GM12878 (cell line): ENCODE measurements around the gene POLA1. TPM values are rescaled to one million over a fixed set of nuclear protein-coding genes. Genes with fewer than 3 reads are reported as not detected.

Experiments used
- ATAC-seq: fragments of 200-7000 bp; cut with Tn5 transposase; 3 replicates; pipeline ENCODE4 v1.9.1; 2020; ENCODE audit warnings: mild to moderate bottlenecking, moderate library complexity
- BruUV-seq: library from RNA; stranded (reverse); fragments of 400-500 nt; replicated peaks from 2 replicates; lab custom pipeline; 2021; lab: Mats Ljungman, UMichigan
- CTCF ChIA-PET: fragments of 300-600 bp; sonication (Branson Sonifier 250); formaldehyde crosslinking; extraction: SDS; loops from one replicate; lab custom pipeline; 2021; ENCODE audit warnings: inconsistent platforms; lab: Yijun Ruan, JAX
- POLR2A ChIA-PET: fragments of 350-600 bp; formaldehyde crosslinking; extraction: SDS; loops from one replicate; lab custom pipeline; 2021; ENCODE audit warnings: inconsistent platforms; lab: Charles Lee
- RAD21 ChIA-PET: fragments of 300-600 bp; sonication (Branson Sonifier 250); formaldehyde crosslinking; loops from one replicate; lab custom pipeline; 2023; ENCODE audit warnings: antibody characterized with exemption; ENCODE audit not compliant: unreplicated experiment; lab: Charles Lee
- SMC1A ChIA-PET: fragments of 300-600 bp; sonication (Branson Sonifier 250); formaldehyde crosslinking; loops from one replicate; lab custom pipeline; 2023; ENCODE audit not compliant: unreplicated experiment, uncharacterized antibody; lab: Charles Lee
- DNase-seq: peaks from one replicate; pipeline ENCODE4 v3.0.0-alpha.2; 2011; ENCODE audit warnings: low read depth, low spot score
- FAIRE-seq: peaks from 3 replicates; lab custom pipeline; 2011; peaks lifted over from hg19 to GRCh38; lab: Jason Lieb, UNC
- H2AFZ ChIP-seq: 2 replicates; pipeline ENCODE4 v1.6.0; 2011; ENCODE audit warnings: low read depth, low read length, control low read depth; ENCODE audit not compliant: control insufficient read depth
- H3K27ac ChIP-seq: 2 replicates; pipeline ENCODE4 v1.5.1; 2011; ENCODE audit warnings: control low read depth; ENCODE audit not compliant: control insufficient read depth, insufficient read depth
- H3K27me3 ChIP-seq, 2 experiments: replicated peaks in 1 of 2; 2 replicates each; pipeline versions ENCODE4 v1.6.0 to v1.6.1; 2011; ENCODE audit warnings: low read length in 1 of 2; ENCODE audit not compliant: control insufficient read depth in 2 of 2, insufficient read depth in 2 of 2
- H3K36me3 ChIP-seq, 2 experiments: 2 replicates each; pipeline ENCODE4 v1.5.1; 2011; ENCODE audit warnings: low read length in 1 of 2; ENCODE audit not compliant: control insufficient read depth in 2 of 2, insufficient read depth in 2 of 2
- H3K4me1 ChIP-seq: 2 replicates; pipeline ENCODE4 v1.6.1; 2011; ENCODE audit warnings: mild to moderate bottlenecking, low read length, moderate library complexity, mixed read lengths; ENCODE audit not compliant: control insufficient read depth, insufficient read depth
- H3K4me2 ChIP-seq: 2 replicates; pipeline ENCODE4 v1.6.0; 2011; ENCODE audit warnings: control low read depth; ENCODE audit not compliant: control insufficient read depth, insufficient read depth
- H3K4me3 ChIP-seq: fragments of 200-600 bp; sonication (generic); 2 replicates; pipeline ENCODE4 v1.5.1; 2016
- H3K79me2 ChIP-seq: 2 replicates; pipeline ENCODE4 v1.6.0; 2011; ENCODE audit warnings: low read length; ENCODE audit not compliant: control insufficient read depth, insufficient read depth
- H3K9ac ChIP-seq: 2 replicates; pipeline ENCODE4 v1.8.0; 2011; ENCODE audit warnings: low read length, control low read depth, mixed read lengths; ENCODE audit not compliant: control insufficient read depth, insufficient read depth
- H3K9me3 ChIP-seq: replicated peaks from 3 replicates; pipeline ENCODE4 v1.5.1; 2011; ENCODE audit warnings: mild to moderate bottlenecking, low read length; ENCODE audit not compliant: control insufficient read depth, insufficient read depth
- H4K20me1 ChIP-seq: 2 replicates; pipeline ENCODE4 v1.6.0; 2011; ENCODE audit not compliant: control insufficient read depth, insufficient read depth
- BCL11A ChIP-seq: IDR thresholded peaks from 2 replicates; pipeline ENCODE4 v1.6.1; 2011; ENCODE audit warnings: low read depth, low read length
- CEBPB ChIP-seq, 2 experiments: fragments of 150-350 bp in 1 of 2; IDR thresholded peaks; 2 replicates each; pipeline ENCODE4 v1.6.1; 2012 to 2014; ENCODE audit warnings: low read depth in 2 of 2, low read length in 2 of 2, borderline replicate concordance in 1 of 2, inconsistent platforms in 1 of 2
- CUX1 ChIP-seq: IDR thresholded peaks from 2 replicates; pipeline ENCODE4 v1.6.1; 2012; ENCODE audit warnings: improper control_type of control experiment, low read depth, low read length; ENCODE audit not compliant: insufficient replicate concordance
- MLLT1 ChIP-seq: fragments of 450-650 bp; IDR thresholded peaks from 2 replicates; pipeline ENCODE4 v1.6.1; 2016; ENCODE audit warnings: mild to moderate bottlenecking
- POLR2AphosphoS5 ChIP-seq: IDR thresholded peaks from 2 replicates; pipeline ENCODE4 v1.6.1; 2011; ENCODE audit warnings: mild to moderate bottlenecking, low read length, inconsistent platforms
- SREBF2 ChIP-seq: IDR thresholded peaks from 2 replicates; pipeline ENCODE4 v1.6.1; 2012; ENCODE audit warnings: mild to moderate bottlenecking, low read length
- WGBS: methylation state at CpG from one replicate; pipeline ENCODE4 v1.1.6; 2016; ENCODE audit warnings: low lambda C conversion rate; ENCODE audit not compliant: insufficient replicate concordance, insufficient coverage; ENCODE audit errors: missing lambda C conversion rate; 5-methylcytosine and 5-hydroxymethylcytosine counted together
- in situ Hi-C: fragments of 300-500 bp; cut with MboI; formaldehyde crosslinking; loops from 9 replicates; pipeline ENCODE4 v1.14.3; 2018; ENCODE audit warnings: mixed read lengths
- intact Hi-C: fragments of 100-400 bp; cut with micrococcal nuclease; formaldehyde crosslinking; loops from one replicate; pipeline ENCODE4 v1.14.2; 2022; ENCODE audit not compliant: unreplicated experiment
- polyA plus RNA-seq, 11 experiments: library from polyadenylated mRNA; depleted of rRNA in 4 of 11; unstranded in 6 of 11; stranded (reverse) in 5 of 11; fragments of >200 nt; fragmentation: Nextera tagmentation in 4 of 11; fragmentation: Illumina TruSeq in 1 of 11; extraction: Ambion mirVana in 4 of 11; extraction: Trizol in 1 of 11; gene quantifications; 1 replicate in 1 of 11; 2 replicates in 10 of 11; pipeline versions ENCODE4 v1.2.1 to v1.2.3, GENCODE V29; 2011 to 2016; ENCODE audit warnings: inconsistent platforms in 2 of 11, missing spikeins in 2 of 11, low read depth in 1 of 11
- total RNA-seq, 4 experiments: library from RNA; depleted of rRNA in 3 of 4; stranded (reverse); fragments of >200 nt in 3 of 4; fragmentation: Illumina TruSeq in 1 of 4; extraction: Trizol in 1 of 4; gene quantifications; 2 replicates each; pipeline versions ENCODE4 v1.2.1 to v1.2.3, GENCODE V29; 2013 to 2021

Gene POLA1
- total and polyA plus RNA-seq, 10 of the 15 experiments (the other 5 are each of a cell fraction or from before 2014, with no cell fraction given), result 6.5 to 34.7 (median 24.8) TPM

- SMC1A ChIA-PET, result interaction anchor here (1.2 to 2.8 kb wide), 2 partner anchors 9 to 15 kb away, joined by 4 to 12 read pairs; no protein-coding TSS in a partner anchor
- FAIRE-seq (no peak), DNase-seq (no peak), ATAC-seq (no peak)
- Histone ChIP-seq H3K4me1 (no peaks in the 10 kb centered on the region), H3K9me3 (no peaks in the 10 kb centered on the region), H2AFZ (no peak overlapping the region), H4K20me1 (no peaks in the 10 kb centered on the region), H3K27ac (no peak overlapping the region), H3K9ac (no peak overlapping the region), H3K4me3 (no peak overlapping the region), H3K79me2 (no peaks in the 10 kb centered on the region), H3K4me2 (no peak overlapping the region), H3K36me3 (no peaks in the 10 kb centered on the region; a peak in 1 of 4 replicates), H3K27me3 (no peaks in the 10 kb centered on the region)
- no TSS peak for BruUV-seq
- 42% methylated on average over 1 of the region's 1 CpG for WGBS
- intact Hi-C loops, result no loop called here
- POLR2A ChIA-PET, result no interaction called here
- in situ Hi-C loops, result no loop called here
- no peak for TF ChIP-seq CEBPB (IDR thresholded peaks at IDR 0.05; ENCODE audit: borderline replicate concordance in 1 of 2, low read depth in 2 of 2, low read length in 2 of 2)
- no peak for TF ChIP-seq CUX1
- TF ChIP-seq POLR2AphosphoS5, result no peak
- no peak for TF ChIP-seq MLLT1
- no peak for TF ChIP-seq BCL11A
- no peak for TF ChIP-seq SREBF2
- RAD21 ChIA-PET, result no interaction called here
- CTCF ChIA-PET, result interaction anchor here (1.6 to 2.5 kb wide), 2 partner anchors 10 to 14 kb away, joined by 10 read pairs; no protein-coding TSS in a partner anchor
Observed at GRCh38 chrX:24767557-24767956, 73.8 kb downstream of the POLA1 start.
